NCI-H510A treated with DMSO at 0.1 percent for 48 hours (cell line): Measurements from ENCODE around the gene SYTL2.
"Not testable (repeated sequence)": the region's sequence is repeated elsewhere in the genome, so short reads cannot be mapped to it uniquely, and the experiment has no call there.

ENCODE experiments used
- DNase-seq: peaks from one replicate; lab custom pipeline; 2025; lab: John Stamatoyannopoulos, UW

Gene SYTL2

GRCh38 chr11:85685125-85685819 lies 125.7 kb downstream of the SYTL2 start:
- DNase-seq: peak; percentile 55

- DNase-seq: peak; percentile 62
Measured at GRCh38 chr11:85682330-85683305, 128.3 kb downstream of the SYTL2 start.

GRCh38 chr11:85680897-85681296 lies 130.0 kb downstream of the SYTL2 start:
- no peak for DNase-seq

- no peak for DNase-seq
Measured at GRCh38 chr11:85679576-85679975, 131.4 kb downstream of the SYTL2 start.

- no peak for DNase-seq
Measured at GRCh38 chr11:85673393-85673792, 137.5 kb downstream of the SYTL2 start.

- DNase-seq: no peak
Measured at GRCh38 chr11:85672105-85672902, 138.6 kb downstream of the SYTL2 start.

GRCh38 chr11:85670949-85671663 lies 139.8 kb downstream of the SYTL2 start:
- DNase-seq: not testable (repeated sequence)

- no peak for DNase-seq
Measured at GRCh38 chr11:85668157-85668556, 142.8 kb downstream of the SYTL2 start.

- no peak for DNase-seq
Measured at GRCh38 chr11:85666687-85667086, 144.3 kb downstream of the SYTL2 start.

- DNase-seq: no peak
Measured at GRCh38 chr11:85665733-85666132, 145.2 kb downstream of the SYTL2 start.

- DNase-seq: peak; percentile 96
Measured at GRCh38 chr11:85664615-85665481, 146.1 kb downstream of the SYTL2 start, which contains the start of gene CREBZF. CREBZF (minus strand) TSS chr11:85665129; CDS start chr11:85664875, 254 bp downstream.

- peak; percentile 63 for DNase-seq
Measured at GRCh38 chr11:85663753-85664614, 147.0 kb downstream of the SYTL2 start.

GRCh38 chr11:85663080-85663752 lies 147.7 kb downstream of the SYTL2 start:
- DNase-seq: no peak

GRCh38 chr11:85661972-85662664 lies 148.8 kb downstream of the SYTL2 start:
- no peak for DNase-seq

GRCh38 chr11:85658180-85658579 lies 152.8 kb downstream of the SYTL2 start:
- DNase-seq: no peak

- no peak for DNase-seq
Measured at GRCh38 chr11:85656777-85657176, 154.2 kb downstream of the SYTL2 start.

GRCh38 chr11:85654343-85654742 lies 156.6 kb downstream of the SYTL2 start:
- DNase-seq: not testable (repeated sequence)

- no peak for DNase-seq
Measured at GRCh38 chr11:85652786-85653447, 158.0 kb downstream of the SYTL2 start.
